SK-N-SH treated with all-trans-retinoic acid at 6 μM for 48 hours (cell line): ENCODE measurements around the gene FAM174C.

Source experiments
- ATAC-seq: fragments of 200-7000 bp; cut with Tn5 transposase; 3 replicates; pipeline ENCODE4 v1.9.1; 2020; ENCODE audit warnings: mild to moderate bottlenecking, moderate library complexity
- ARNTL ChIP-seq: fragments of 450-650 bp; formaldehyde crosslinking; IDR thresholded peaks from 2 replicates; pipeline ENCODE4 v1.5.0; 2020; ENCODE audit warnings: low read depth, mild to moderate bottlenecking, moderate library complexity, borderline replicate concordance
- BACH2 ChIP-seq: fragments of 250-450 bp; sonication (Bioruptor Pico); IDR thresholded peaks from 2 replicates; pipeline ENCODE4 v1.9.0; 2021; ENCODE audit warnings: mild to moderate bottlenecking, borderline replicate concordance
- CREB5 ChIP-seq: fragments of 250-450 bp; sonication (Bioruptor Pico); IDR thresholded peaks from 2 replicates; pipeline ENCODE4 v1.5.1; 2020; ENCODE audit warnings: low read depth, mild to moderate bottlenecking, moderate library complexity
- CSDC2 ChIP-seq: fragments of 250-450 bp; sonication (Bioruptor Pico); IDR thresholded peaks from 2 replicates; pipeline ENCODE4 v1.5.0; 2020; ENCODE audit warnings: mild to moderate bottlenecking, moderate library complexity
- ESRRG ChIP-seq: fragments of 250-450 bp; sonication (Bioruptor Pico); IDR thresholded peaks from 2 replicates; pipeline ENCODE4 v1.6.1; 2021; ENCODE audit warnings: mild to moderate bottlenecking
- GLIS3 ChIP-seq: fragments of 250-450 bp; sonication (Bioruptor Pico); IDR thresholded peaks from 2 replicates; pipeline ENCODE4 v1.5.0; 2020; ENCODE audit warnings: mild to moderate bottlenecking, moderate library complexity
- ISL1 ChIP-seq: fragments of 250-450 bp; sonication (Bioruptor Pico); IDR thresholded peaks from 2 replicates; pipeline ENCODE4 v2.1.2; 2022; ENCODE audit warnings: mild to moderate bottlenecking, moderate library complexity
- OSR1 ChIP-seq: fragments of 250-450 bp; sonication (Bioruptor Pico); IDR thresholded peaks from 2 replicates; pipeline ENCODE4 v1.8.0; 2022; ENCODE audit warnings: moderate library complexity, mild to moderate bottlenecking, inconsistent platforms
- PATZ1 ChIP-seq: fragments of 250-450 bp; sonication (Bioruptor Pico); IDR thresholded peaks from 2 replicates; pipeline ENCODE4 v1.8.0; 2020; ENCODE audit warnings: mild to moderate bottlenecking, moderate library complexity, borderline replicate concordance
- POU6F1 ChIP-seq: fragments of 250-450 bp; sonication (Bioruptor Pico); IDR thresholded peaks from 2 replicates; pipeline ENCODE4 v1.8.0; 2021; ENCODE audit warnings: low read depth, mild to moderate bottlenecking, moderate library complexity, borderline replicate concordance
- SNAI2 ChIP-seq: fragments of 250-450 bp; sonication (Bioruptor Pico); IDR thresholded peaks from 2 replicates; pipeline ENCODE4 v1.5.0; 2020; ENCODE audit warnings: mild to moderate bottlenecking, moderate library complexity
- TCF4 ChIP-seq: fragments of 250-450 bp; sonication (Bioruptor Pico); IDR thresholded peaks from 2 replicates; pipeline ENCODE4 v1.8.0; 2021; ENCODE audit warnings: mild to moderate bottlenecking, moderate library complexity, borderline replicate concordance
- TOX ChIP-seq: fragments of 250-450 bp; sonication (Bioruptor Pico); IDR thresholded peaks from 2 replicates; pipeline ENCODE4 v1.8.0; 2021; ENCODE audit warnings: mild to moderate bottlenecking, moderate library complexity, borderline replicate concordance
- TSHZ2 ChIP-seq: fragments of 250-450 bp; sonication (Bioruptor Pico); IDR thresholded peaks from 2 replicates; pipeline ENCODE4 v1.5.0; 2020; ENCODE audit warnings: mild to moderate bottlenecking, moderate library complexity
- ZFP3 ChIP-seq: fragments of 250-450 bp; sonication (Bioruptor Pico); IDR thresholded peaks from 2 replicates; pipeline ENCODE4 v1.5.0; 2020; ENCODE audit warnings: mild to moderate bottlenecking, moderate library complexity
- ZFP30 ChIP-seq: fragments of 450-650 bp; formaldehyde crosslinking; IDR thresholded peaks from 2 replicates; pipeline ENCODE4 v1.5.0; 2022; ENCODE audit warnings: mild to moderate bottlenecking, moderate library complexity
- ZNF565 ChIP-seq: fragments of 450-650 bp; formaldehyde crosslinking; conservative IDR thresholded peaks from 2 replicates; pipeline ENCODE4 v1.5.0; 2020; ENCODE audit warnings: low read depth, mild to moderate bottlenecking, moderate library complexity
- ZNF70 ChIP-seq: fragments of 450-650 bp; formaldehyde crosslinking; IDR thresholded peaks from 2 replicates; pipeline ENCODE4 v1.5.0; 2020; ENCODE audit warnings: mild to moderate bottlenecking, moderate library complexity
- ZNF8 ChIP-seq: fragments of 450-650 bp; formaldehyde crosslinking; IDR thresholded peaks from 2 replicates; pipeline ENCODE4 v1.5.0; 2020; ENCODE audit warnings: mild to moderate bottlenecking, moderate library complexity

Gene FAM174C

GRCh38 chr19:1267477-1268225, 7.7 kb upstream of the FAM174C start:
- ATAC-seq: no peak
- TF ChIP-seq PATZ1 (0 out of 2 replicates have a peak, but pooled peaks have one; percentile 47), POU6F1 (CRISPR knock-in tag) (no peak)

- TF ChIP-seq TCF4 (CRISPR knock-in tag): no peak
- TF ChIP-seq TSHZ2 (CRISPR knock-in tag): no peak
- no peak for TF ChIP-seq GLIS3 (CRISPR knock-in tag)
- no peak for TF ChIP-seq ZFP30 (CRISPR knock-in tag)
- TF ChIP-seq ZNF8 (CRISPR knock-in tag): no peak
- no peak for TF ChIP-seq TOX
- TF ChIP-seq OSR1: no peak
- no peak for TF ChIP-seq ZNF70
- no peak for TF ChIP-seq CSDC2 (CRISPR knock-in tag)
- TF ChIP-seq ISL1 (CRISPR knock-in tag): no peak
- TF ChIP-seq CREB5 (CRISPR knock-in tag): no peak
- no peak for TF ChIP-seq ZFP3 (CRISPR knock-in tag)
- TF ChIP-seq ESRRG (CRISPR knock-in tag): no peak
- no peak for TF ChIP-seq PATZ1
- TF ChIP-seq BACH2: no peak
- TF ChIP-seq, all 23 proteins: peak for 0
- ATAC-seq: no peak
These were observed 6.9 kb upstream of the FAM174C start for GRCh38 chr19:1268226-1269064.

GRCh38 chr19:1269065-1269477, 6.3 kb upstream of the FAM174C start, which contains the start of gene CIRBP:
TSS of gene CIRBP (plus strand) at chr19:1269332. CDS start at chr19:1270934, 1,602 bp downstream.
- ATAC-seq: peak; percentile 66
- TF ChIP-seq ZNF565 (CRISPR knock-in tag) (no peak), ZFP30 (CRISPR knock-in tag) (no peak), PATZ1 (no peak), ZNF70 (no peak), ARNTL (CRISPR knock-in tag) (no peak), OSR1 (no peak), ESRRG (CRISPR knock-in tag) (no peak), TCF4 (CRISPR knock-in tag) (no peak), GLIS3 (CRISPR knock-in tag) (no peak), TOX (no peak), ZNF8 (CRISPR knock-in tag) (no peak), SNAI2 (CRISPR knock-in tag) (no peak), TSHZ2 (CRISPR knock-in tag) (no peak)
